MM.1S (cell line): ENCODE results near the gene RPL9.

ENCODE experiments used
- EZH2 ChIP-seq: fragments of 300-600 bp; sonication (generic); optimal IDR thresholded peaks from 2 replicates; pipeline ENCODE3; 2017; ENCODE audit warnings: low read depth, mild to moderate bottlenecking, antibody characterized with exemption, low read length, mixed read lengths
- EZH2phosphoT487 ChIP-seq: fragments of 300-600 bp; sonication (generic); IDR thresholded peaks from 2 replicates; pipeline ENCODE4 v1.6.1; 2018; ENCODE audit warnings: antibody characterized with exemption, low read length
- TF ChIP-seq, protein P1 (sequence below): fragments of 300-600 bp; sonication (generic); IDR thresholded peaks from 2 replicates; pipeline ENCODE4 v1.5.1; 2016; ENCODE audit warnings: antibody characterized with exemption, low read length, mixed read lengths

DNA sequence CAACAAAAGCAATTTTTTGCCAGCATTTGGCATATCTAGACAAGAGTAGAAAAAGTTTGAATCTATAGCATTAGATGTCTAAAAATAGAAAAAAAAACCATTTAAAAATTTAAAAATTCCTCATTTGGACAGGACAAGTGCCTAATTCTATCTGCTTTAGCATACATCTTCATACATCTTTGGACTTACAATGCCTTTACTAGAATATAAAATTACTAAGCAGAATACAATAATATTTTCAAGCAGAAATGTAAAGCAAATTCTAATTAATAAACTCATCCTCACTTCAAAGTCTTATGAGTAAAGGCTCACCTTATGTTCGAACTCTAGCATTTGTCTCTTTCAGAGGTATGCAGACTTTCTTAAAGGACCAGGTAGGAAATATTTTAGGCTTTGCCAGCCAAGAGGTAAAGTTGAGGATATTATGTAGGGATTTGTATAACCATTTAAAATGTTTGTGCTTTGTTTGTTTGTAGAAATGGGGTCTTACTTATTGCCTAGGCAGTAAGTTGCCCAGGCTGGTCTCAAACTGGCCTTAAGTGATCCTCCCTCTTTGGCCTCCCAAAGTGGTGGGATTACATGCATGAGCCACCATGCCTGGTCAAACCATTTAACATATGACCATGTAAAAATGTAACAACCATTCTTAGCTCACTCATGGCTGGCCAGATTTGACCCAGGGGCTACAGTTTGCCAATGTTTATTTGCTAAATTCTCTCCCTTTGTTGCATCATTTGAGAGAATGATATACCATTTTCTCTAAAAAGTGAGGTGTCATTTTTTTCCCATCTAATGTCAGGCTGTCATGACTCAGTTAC lies 39.4 kb upstream of the RPL9 start:
- no peak for TF ChIP-seq EZH2
- TF ChIP-seq, protein P1, sequence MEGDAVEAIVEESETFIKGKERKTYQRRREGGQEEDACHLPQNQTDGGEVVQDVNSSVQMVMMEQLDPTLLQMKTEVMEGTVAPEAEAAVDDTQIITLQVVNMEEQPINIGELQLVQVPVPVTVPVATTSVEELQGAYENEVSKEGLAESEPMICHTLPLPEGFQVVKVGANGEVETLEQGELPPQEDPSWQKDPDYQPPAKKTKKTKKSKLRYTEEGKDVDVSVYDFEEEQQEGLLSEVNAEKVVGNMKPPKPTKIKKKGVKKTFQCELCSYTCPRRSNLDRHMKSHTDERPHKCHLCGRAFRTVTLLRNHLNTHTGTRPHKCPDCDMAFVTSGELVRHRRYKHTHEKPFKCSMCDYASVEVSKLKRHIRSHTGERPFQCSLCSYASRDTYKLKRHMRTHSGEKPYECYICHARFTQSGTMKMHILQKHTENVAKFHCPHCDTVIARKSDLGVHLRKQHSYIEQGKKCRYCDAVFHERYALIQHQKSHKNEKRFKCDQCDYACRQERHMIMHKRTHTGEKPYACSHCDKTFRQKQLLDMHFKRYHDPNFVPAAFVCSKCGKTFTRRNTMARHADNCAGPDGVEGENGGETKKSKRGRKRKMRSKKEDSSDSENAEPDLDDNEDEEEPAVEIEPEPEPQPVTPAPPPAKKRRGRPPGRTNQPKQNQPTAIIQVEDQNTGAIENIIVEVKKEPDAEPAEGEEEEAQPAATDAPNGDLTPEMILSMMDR = no peak
- no peak for TF ChIP-seq EZH2phosphoT487
